Activated CD4-positive, CD25-positive, alpha-beta regulatory T cell treated with anti-CD3 and anti-CD28 coated beads, Interleukin-2, amount 50 U/mL, for 72 hours (primary cell): Measurements from ENCODE around the gene SUSD1.
A peak's percentile ranks its signal among the peaks of the same experiment; 100 is the strongest.
"Not testable (repeated sequence)": the region's sequence is repeated elsewhere in the genome, so short reads cannot be mapped to it uniquely, and the experiment has no call there.

Experiments
- DNase-seq: peaks from one replicate; pipeline ENCODE4 v3.0.0; 2021

SUSD1 gene

GRCh38 chr9:112128399-112128798 lies 46.7 kb downstream of the SUSD1 start:
- not testable (repeated sequence) for DNase-seq

GRCh38 chr9:112127281-112127680 lies 47.8 kb downstream of the SUSD1 start:
- no peak for DNase-seq

- DNase-seq: no peak
Measured at GRCh38 chr9:112125951-112126388, 49.1 kb downstream of the SUSD1 start.

DNA sequence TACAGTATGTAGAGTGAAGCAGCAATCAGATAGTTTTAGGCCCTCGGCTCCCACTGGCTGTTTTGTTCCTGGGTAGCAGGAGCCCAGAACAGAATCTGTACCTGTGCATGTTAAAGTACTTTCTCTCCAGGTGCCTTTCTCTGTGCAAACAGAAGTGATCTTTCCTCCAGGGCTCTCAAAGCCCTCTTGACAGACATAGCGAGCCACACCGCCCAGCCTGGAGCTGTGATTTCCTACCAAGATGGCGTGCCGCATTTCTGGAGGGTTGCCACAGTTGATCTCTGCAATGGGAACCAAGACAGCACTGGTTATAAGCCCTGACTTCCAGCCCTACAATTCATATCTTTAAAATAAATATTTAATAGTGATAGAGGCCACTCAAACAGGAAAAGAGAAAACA lies 50.9 kb downstream of the SUSD1 start:
- DNase-seq: no peak

GRCh38 chr9:112121633-112122032 lies 53.5 kb downstream of the SUSD1 start:
- no peak for DNase-seq

- no peak for DNase-seq
Measured at GRCh38 chr9:112120439-112120925, 54.6 kb downstream of the SUSD1 start.

DNA sequence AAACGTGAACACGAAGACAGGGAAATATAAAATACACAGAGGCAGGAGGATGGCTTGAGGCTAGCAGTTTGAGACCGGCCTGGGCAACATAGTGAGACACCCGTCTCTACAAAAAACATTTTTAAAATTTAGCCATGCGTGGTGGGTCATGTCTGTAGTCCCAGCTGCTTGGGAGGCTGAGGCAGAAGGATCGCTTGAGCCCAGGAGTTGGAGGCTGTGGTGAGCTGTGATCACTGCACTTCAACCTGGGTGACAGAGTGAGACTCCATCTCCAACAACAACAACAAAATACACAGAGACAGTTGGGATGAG lies 55.1 kb downstream of the SUSD1 start:
- no peak for DNase-seq

DNA sequence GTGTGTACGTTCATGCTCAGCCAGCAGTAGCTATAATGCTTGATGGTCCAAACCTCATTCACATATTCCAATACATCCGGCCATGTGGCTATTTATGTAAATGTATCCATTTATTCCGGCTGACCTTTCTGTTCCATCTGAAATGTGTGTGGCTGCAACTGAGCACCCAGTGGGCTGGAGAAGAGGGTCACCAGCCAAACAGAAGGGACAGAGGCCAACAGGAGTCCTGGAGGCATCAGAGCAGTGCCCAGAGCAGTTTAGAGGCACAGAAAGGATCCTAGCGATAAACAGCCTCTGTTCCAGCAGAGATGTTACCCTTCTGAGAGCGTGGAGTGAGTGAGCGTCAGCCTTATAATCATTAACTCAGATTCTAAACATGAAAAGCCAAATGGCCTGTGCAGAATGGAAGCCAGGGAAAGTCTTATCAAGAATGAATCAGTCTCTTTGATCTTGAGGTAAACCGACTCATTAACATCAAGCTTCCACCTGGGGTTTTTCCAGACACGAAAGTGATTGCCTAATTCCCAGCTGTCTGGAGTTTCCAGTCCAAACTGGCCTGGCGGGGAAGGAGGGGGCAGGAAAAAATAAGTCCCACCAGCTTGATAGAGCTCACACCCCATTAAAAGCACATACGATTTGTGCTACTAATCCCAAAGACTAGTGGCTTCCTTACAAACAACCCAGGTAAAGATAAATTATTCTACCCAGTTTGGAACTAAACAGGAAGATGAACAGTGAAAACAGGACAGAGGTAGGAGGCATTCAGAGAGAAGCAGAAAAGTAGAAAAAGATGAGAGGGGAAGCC lies 55.7 kb downstream of the SUSD1 start:
- no peak for DNase-seq

- no peak for DNase-seq
Measured at GRCh38 chr9:112118009-112118408, 57.1 kb downstream of the SUSD1 start.

- DNase-seq: no peak
Measured at GRCh38 chr9:112115970-112116753, 58.9 kb downstream of the SUSD1 start.

GRCh38 chr9:112115109-112115508 lies 60.0 kb downstream of the SUSD1 start:
- DNase-seq: no peak

- DNase-seq: no peak
Measured at GRCh38 chr9:112112941-112113681, 62.0 kb downstream of the SUSD1 start.

DNA sequence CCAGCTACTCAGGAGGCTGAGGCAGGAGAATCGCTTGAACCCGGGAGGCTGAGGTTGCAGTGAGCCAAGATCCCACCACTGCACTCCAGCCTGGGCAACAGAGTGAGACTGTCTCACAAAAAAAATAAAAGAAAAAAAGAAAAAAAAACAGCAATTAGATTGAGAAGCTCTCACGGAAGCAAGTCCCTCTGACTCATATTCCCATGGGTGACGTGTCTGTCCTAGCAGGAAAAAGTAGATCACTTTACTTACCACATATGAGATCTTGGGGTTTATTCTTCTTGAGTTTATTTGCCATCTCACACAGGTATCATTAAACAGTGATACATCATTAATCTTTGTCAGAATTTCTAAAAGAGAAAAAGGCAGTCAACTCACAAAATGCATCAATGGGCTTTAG lies 62.6 kb downstream of the SUSD1 start:
- DNase-seq: no peak

DNA sequence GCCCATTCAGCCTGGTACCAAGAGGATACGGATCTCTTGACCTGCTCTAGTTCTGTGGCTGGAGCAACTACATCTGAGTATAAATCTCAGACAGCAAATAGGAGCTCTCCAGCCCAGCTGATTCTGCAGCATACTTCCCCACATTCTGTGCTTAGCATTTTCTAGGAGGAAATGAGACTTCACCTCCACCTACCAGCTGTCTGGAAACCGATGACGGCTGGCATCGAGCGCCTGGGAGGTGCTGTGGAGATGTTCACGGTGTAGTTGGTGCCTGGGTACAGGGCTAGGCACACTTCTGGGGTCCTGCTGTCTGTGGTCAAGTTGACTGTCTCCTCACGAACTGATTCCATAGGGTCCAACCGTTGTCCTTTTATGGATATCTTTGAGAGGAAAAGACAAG lies 63.6 kb downstream of the SUSD1 start:
- DNase-seq: no peak

DNA sequence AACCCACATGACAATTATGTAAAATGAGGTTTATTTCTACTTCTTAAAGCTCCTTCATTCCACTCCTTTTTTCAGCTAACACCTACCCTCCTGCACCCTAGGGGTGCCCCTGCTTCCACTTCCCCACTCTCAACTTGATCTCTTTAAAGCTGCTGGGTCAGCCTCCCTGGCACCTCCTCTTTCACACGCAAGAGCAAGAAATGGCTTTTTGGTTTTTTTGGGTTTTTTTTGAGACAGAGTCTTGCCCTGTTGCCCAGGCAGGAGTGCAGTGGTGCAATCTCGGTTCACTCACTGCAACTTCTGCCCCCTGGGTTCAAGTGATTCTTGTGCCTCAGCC lies 64.4 kb downstream of the SUSD1 start:
- no peak for DNase-seq

DNA sequence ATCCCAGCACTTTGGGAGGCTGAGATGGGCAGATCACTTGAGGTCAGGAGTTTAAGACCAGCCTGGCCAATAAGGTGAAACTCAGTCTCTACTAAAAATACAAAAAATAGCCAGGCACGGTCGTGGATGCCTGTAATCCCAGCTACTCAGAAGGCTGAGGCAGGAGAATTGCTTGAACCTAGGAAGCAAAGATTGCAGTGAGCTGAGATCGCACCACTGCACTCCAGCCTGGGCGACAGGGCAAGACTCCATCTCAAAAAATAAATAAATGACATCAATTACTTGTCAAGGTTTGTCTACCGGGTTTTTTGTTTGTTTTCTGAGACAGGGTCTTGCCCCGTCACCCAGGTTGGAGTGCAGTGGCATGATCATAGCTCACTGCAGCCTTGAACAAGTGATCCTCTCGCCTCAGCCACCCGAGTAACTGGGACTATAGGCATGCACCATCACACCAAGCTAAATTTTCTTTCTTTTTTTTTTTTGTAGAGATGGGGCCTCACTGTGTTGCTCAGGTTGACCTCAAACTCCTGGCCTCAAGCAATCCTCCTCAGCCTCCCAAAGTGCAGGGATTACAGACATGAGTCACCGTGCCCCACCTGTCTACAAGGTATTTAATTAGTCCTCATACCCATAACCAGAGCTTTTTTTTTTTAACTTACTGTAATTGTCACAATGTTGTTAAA lies 64.9 kb downstream of the SUSD1 start:
- DNase-seq: no peak

- no peak for DNase-seq
Measured at GRCh38 chr9:112104901-112105300, 70.2 kb downstream of the SUSD1 start.

DNA sequence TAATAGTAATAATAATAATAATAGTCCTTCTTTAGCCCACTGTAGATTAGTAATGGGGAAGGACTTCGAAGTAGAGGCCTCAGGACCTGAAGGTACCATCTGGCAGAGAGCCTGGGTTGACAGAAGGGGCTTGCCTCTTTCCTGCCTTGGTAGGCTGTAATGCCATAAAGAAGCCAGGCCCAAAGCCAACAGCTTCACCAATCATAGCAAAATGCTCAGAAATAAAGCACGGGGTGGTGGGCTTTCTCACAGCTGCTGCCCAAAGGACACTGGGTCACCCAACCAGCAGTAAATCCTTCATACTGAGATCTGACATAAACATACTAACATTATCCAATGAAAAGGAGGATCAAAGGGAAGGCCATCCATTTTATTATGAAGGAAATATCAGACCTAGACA lies 70.7 kb downstream of the SUSD1 start:
- DNase-seq: no peak

DNA sequence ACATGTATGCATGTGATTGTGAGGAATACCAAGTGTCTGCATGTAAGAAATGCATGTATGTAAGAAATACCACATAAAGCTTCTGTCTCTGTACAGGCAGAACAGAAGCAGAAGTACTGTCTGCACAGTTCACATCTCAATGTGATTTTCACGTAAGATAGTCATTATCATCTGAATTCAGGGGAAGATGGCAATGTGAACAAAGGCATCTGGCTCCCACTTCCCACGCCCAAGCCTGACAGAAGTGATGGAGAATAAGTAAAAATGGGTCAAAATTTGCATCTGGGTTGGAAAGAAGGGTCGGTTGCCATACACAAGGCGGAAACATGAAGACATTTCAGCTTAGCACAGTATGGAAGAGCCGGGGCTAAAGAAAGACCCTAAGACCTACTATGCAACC lies 71.7 kb downstream of the SUSD1 start:
- no peak for DNase-seq

DNA sequence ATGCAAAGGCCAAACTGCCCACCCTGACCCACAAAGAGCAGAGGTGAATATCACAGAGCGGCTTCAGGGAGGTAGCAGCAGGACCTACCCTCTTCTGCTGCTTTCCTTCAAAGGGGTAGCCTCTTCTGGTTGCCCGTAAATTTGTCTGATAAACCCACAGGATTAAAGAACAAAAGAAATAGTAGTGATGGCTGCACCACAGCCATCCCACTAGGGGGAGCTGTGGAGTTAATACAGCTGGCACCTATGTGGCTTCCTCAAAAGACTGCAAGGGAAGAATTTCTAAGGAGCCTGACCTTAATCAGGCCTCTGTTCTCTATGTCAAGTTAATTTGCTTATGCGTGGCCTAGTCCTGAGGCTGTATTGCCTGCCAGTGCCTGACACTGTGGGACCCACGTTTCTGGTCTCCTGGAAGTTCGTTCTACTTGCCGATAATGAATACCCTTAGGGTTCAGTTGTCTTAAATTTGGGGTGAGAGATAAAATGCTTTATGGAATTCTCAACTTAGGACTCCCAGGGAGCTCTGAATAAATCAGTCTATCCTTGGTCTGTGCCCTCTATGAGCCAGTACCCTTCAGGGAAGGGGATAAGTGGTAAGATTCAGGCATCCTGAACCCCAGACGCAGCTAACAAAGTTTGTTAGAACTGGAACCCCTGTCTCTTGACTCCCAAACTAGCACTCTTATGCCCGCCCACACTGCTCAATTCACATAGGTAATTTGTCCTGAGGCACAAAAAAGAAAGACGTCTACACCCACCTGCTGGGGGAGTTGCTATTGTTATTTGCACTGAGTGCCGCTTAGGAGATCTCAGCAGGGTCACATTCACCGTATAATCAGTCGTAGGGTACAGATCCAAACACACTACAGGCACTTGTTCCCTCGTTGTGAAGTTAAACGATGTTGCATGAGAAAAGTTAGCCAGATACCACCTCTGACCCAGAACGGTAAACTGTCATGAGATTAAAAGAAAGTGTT lies 77.1 kb downstream of the SUSD1 start:
- peak; percentile 61 for DNase-seq

DNA sequence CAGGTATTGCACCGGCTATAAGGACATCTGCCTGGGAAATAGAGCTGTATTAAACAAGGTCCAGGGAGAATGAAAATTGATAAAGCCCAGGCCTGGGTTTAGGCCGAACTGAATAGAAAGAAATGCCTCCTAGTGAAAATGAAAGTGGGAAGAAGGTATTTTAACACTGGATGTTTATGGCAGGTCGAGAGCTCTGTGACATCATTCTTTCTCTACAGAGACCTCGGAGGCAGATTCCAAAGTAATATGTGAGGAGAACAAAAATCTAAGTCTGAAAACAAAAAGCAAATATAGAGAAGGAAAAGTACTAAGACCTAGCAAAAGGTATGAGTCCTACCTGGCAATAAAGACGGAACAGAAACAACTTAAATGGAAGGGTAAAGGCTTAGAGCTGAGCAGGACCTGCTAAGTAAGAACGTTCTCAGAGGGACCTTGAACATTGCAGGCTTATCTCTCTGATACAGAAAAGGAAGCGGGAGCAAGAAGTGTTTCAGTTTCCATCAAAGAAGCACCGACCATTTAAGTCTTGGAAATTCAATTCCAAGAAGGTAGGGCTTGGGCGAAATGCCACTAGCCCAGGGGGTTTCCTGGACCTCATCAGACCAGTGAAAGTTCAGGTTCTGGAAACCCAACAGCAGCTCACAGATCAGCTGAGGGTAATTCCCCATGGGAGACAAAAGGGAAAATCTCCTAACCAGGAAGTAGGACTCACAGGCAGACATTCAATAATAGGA lies 80.0 kb downstream of the SUSD1 start:
- DNase-seq: no peak
